HG02885 (cell line): ENCODE data around the gene TNFSF4.
"Not testable (repeated sequence)": the region's sequence is repeated elsewhere in the genome, so short reads cannot be mapped to it uniquely, and the experiment has no call there.

Experiments
- ATAC-seq: cut with Tn5 transposase; IDR thresholded peaks from one replicate; pipeline ENCODE4 v1.9.1; 2021; ENCODE audit warnings: mild to moderate bottlenecking; ENCODE audit not compliant: unreplicated experiment, poor library complexity

TNFSF4 gene

DNA sequence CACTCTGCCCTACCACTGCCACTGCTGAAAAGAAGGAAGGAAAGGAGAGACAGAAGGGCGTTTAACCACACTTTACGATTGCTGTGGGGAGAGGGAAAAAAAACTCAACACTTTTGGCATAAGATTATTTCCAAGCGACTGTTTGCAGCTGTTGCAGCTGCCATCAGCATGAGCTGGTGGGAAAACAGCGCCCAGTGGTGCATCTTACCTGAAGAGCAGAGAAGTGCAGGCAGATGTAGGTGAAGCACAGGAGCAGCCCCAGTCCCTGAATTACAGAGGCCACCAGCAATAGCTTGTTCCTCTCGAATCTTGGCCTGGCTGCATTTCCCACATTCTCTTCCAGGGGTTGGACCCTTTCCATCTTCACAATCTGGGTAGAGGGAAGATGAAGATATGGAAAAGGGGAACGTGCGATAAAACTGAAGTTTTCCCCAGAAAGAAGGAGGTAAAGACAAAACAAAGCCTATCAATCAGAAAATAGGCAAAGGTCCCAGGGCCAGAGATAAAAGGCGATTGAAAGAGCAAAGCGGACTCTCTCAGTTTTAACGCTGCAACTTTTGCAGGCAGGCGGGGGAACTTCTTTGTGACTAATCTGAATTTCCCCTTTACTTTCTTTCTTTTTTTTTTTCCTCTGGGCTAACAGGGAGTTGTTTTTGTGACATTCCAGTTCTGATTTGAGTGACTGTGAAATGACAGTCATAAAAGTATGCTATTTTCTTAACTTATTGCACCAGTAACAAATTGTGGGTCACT is at the start of gene TNFSF4:
Gene TNFSF4 (minus strand): TSS at position 516 of the 753 bp plus-strand sequence. CDS start 155 bp downstream, at position 361.
- no peak for ATAC-seq

DNA sequence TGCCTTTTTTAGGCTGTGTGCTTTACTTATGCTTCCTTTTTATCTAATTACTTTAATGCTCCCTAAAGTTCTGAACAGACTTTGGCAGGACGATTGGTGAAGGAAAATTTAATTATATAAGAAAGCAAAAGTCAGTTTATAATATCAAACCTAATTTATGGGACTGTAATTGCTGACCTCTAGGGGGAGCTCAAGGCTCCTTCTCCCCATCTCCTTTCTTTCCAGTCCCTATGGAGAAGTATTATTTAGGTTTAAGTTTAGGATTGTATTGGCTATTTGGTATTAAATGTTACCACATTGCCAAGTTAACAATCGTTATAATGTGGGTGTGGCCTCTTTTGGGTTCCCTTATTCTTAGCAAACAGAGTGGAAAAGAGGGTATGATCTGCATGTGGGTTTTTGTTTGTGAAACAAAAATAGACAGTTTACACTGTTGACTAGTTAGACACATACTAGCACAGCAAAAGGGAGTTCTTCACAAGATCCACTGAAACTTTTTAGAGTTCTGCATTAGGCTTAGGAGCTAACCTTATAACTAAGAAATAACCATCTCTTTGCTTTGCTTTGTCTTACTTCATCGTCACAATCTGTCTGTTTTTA is 48.2 kb upstream of the TNFSF4 start:
- no peak for ATAC-seq

GRCh38 chr1:173253046-173253445 is 45.9 kb upstream of the TNFSF4 start:
- no peak for ATAC-seq

GRCh38 chr1:173249349-173249748 is 42.2 kb upstream of the TNFSF4 start:
- ATAC-seq, result no peak

DNA sequence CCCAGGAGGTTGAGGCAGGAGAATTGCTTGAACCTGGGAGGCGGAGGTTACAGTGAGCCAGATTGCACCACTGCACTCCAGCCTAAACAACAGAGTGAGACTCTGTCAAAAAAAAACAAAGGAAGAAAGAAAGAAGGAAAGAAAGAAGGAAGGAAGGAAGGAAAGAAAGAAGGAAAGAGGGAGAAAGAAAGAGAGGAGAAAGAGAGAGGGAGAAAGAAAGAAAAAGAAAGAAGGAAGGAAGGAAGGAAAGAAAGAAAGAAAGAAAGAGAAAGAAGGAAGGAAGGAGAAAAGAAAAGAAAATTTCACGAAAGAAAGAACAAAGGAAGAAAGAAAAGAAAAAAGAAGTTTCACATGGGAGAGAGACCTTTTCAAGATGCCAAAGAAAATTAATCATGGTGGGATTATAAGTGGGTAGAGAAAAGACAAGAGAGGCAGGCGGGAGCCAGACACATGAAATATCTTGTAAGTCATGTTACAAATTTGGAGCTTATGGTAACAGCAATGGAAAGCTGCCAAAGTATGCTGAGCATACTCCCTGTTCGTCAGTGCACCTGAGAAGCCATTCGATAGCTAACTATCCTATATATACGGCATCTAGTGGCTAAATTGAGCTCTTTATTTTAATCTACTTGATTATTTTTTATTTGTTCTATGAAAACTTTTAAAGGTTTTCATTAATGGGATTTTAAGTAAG is 41.3 kb upstream of the TNFSF4 start:
- no peak for ATAC-seq

DNA sequence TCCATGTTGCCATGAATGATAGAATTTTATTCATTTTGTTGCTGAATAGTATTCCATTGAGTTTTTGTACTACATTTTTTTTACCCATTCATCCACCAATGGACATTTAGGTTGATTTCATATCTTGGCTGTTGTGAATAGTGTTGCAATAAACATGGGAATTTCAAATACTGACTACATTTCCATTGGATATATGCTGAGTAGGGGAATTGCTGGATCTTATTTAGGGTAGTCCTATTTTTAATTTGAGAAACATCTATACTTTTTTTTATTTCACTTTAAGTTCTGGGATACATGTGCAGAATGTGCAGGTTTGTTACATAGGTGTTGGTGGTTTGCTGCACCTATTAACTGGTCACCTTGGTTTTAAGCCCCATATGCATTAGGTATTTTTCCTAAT is 38.8 kb upstream of the TNFSF4 start:
- no peak for ATAC-seq

DNA sequence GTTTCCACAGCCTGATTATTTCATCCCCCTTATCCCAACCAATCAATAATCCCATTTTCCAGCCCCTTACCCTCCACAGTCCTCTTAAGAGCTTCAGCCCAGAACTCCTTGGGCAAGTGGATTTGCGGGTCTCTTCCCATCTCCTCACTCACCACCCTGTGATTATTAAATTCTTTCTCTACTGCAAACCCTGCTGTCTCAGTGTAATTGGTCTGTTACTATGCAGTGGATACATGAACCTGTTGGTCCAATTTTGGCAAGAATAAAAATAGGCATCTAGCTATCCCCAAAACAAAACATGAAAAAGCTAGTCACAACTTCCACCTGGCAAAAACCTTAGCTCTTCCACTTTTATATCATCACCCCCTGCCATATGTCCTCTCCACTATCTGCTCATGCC is 36.2 kb upstream of the TNFSF4 start:
- ATAC-seq, result no peak

- ATAC-seq, result no peak
Measured at GRCh38 chr1:173241528-173242347, 34.6 kb upstream of the TNFSF4 start.

DNA sequence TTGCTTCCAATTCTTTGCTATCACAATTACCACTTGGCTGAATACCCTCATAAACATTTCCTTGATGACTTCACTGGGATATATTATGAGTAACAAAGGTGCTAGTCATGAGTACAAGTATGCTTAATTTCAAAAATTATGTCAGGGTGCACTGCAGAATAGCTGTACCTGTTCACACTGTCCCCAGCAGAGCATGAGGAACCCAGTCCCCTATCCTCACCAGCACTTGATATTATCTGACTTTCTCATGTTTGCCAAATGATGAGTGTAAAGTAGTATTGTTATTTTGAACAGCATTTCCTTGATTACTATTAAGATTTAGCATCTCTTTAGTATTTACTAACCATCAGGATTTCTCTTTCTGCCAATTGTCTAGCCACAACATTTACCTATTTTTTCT is 33.5 kb upstream of the TNFSF4 start:
- no peak for ATAC-seq

GRCh38 chr1:173239058-173239457 is 31.9 kb upstream of the TNFSF4 start:
- no peak for ATAC-seq

DNA sequence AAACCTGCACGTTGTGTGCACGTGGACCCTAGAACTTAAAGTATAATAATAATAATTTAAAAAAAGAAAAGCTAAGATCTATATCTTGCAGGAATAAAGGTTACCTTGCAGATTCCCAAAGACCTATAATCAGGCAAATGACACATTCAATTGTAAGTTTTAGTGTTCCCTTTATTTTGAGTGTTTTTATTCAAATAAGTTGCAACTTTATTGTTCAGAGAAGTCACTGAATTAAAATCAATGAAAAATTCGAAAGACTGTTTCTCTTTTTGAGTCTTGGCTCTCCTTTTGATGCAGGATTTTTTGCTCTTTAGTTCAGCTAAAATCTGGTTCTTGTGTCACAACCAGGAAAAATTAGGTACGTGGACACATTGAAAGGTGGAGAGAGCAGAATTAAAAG is 27.8 kb upstream of the TNFSF4 start:
- no peak for ATAC-seq

DNA sequence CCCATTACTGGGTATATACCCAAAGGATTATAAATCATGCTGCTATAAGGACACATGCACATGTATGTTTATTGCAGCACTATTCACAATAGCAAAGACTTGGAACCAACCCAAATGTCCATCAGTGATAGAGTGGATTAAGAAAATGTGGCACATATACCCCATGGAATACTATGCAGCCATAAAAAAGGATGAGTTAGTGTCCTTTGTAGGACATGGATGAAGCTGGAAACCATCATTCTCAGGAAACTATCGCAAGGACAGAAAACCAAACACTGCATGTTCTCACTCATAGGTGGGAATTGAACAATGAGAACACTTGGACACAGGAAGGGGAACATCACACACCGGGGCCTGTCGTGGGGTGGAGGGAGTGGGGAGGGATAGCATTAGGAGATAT is 27.3 kb upstream of the TNFSF4 start:
- not testable (repeated sequence) for ATAC-seq

GRCh38 chr1:173229031-173229430 is 21.9 kb upstream of the TNFSF4 start:
- ATAC-seq, result not testable (repeated sequence)

DNA sequence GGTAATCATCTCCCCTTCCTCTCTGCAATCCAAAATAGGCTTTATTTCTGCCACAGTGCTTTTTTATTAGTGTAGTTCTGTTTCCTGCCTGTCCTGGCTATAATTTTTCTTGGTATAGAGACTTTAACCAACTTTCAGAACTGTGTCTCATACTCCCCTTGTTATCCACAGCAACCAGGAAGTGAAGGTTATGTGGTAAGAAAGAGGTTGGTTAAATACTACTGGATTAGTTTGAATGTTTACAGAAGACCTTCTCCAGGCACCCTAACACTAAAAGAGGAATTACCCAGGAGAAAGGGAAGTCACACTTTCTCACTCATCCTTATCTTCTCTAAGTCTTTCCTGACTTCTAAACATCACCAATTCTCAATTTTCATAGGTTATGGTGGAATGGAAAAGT is 17.8 kb upstream of the TNFSF4 start:
- ATAC-seq, result no peak

DNA sequence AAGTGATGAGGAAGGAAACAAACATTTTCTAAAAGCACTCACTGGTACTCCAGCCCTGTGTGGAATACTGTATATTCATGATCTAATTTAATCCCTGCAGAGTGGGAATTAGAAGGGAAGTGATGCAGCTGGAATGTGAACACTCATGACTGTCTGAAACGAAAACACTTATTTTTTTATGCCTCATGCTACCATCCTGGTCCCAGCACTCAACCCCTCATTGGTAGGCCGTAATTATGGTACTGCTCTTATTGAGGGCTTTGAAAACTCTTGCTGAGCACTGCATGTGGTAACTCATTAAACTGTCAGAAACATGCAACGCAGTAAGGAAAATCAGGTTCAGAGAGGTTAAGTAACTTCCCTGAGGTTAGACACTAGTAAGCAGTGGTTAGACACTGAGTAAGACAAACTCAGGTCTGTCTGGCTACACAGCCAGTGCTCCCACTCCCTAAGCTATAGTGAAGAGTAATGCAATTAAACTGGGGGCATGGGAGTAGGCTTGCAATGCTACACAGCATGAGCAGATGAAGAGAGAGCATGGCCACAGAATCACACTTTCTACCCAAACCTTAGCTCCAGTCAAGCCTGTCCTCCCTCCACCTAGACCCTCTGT is 17.3 kb upstream of the TNFSF4 start:
- no peak for ATAC-seq

- ATAC-seq, result no peak
Measured at GRCh38 chr1:173223031-173223380, 15.9 kb upstream of the TNFSF4 start.

DNA sequence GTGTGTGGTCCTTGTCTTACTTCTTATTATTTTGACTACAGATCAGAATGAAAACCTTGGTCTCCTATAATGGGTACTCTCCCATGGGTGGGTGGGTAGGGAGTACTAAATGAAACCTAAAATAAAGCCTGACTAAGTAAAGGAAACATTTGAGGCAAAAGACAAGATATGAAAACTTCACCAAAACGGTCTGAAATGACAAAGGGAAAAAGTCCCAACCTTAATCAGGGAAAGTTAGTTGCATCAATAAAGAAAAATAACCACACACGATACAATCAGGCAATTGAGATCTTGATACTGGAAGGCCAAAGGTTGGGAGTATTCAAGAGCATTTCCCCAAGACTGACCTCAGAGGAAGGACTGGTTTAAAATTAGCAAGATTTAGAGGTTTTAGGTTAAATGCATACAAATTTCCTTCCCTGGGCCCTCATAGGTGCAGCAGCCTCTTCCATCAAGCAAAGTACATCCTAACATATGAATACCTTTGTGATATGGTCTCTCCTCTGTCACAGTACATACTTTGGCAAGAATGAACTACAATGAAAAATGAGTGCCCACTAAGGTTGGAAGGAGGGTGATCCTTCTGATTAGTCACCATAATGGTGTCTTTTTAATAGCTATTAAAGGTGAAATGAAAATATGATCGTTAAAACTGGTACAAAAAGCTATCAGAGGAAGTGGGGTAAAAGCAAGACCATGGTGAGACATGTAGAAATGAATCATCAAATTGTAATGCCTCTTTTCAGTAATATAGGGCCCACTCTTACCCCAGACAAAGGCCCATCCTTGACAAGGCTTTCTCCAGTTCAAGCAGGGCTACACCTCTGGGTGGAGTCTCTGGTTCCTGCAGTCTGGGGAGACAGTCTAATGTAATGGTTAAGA is 15.3 kb upstream of the TNFSF4 start:
- no peak for ATAC-seq

GRCh38 chr1:173220157-173220556 is 13.0 kb upstream of the TNFSF4 start:
- ATAC-seq, result no peak

DNA sequence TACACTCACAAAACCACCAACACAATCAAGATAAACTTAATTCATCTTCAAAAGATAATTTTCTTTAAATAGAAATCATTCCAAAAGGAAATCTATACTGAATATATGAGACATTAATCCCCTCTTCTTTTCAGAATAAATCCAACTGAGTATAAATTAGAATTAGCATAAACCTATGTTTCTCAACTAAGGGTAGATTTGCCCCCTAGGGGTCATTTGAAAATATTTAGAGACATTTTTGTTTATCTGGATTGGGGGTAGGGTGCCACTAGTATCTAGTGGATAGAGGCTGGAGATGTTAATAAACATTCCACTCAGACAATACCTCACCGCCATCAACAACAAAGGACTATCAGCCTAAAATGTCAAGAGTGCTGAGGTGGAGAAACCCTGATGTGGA is 6.5 kb upstream of the TNFSF4 start:
- ATAC-seq, result no peak
